Measurements from ENCODE around the gene CFDP1.

DNA sequence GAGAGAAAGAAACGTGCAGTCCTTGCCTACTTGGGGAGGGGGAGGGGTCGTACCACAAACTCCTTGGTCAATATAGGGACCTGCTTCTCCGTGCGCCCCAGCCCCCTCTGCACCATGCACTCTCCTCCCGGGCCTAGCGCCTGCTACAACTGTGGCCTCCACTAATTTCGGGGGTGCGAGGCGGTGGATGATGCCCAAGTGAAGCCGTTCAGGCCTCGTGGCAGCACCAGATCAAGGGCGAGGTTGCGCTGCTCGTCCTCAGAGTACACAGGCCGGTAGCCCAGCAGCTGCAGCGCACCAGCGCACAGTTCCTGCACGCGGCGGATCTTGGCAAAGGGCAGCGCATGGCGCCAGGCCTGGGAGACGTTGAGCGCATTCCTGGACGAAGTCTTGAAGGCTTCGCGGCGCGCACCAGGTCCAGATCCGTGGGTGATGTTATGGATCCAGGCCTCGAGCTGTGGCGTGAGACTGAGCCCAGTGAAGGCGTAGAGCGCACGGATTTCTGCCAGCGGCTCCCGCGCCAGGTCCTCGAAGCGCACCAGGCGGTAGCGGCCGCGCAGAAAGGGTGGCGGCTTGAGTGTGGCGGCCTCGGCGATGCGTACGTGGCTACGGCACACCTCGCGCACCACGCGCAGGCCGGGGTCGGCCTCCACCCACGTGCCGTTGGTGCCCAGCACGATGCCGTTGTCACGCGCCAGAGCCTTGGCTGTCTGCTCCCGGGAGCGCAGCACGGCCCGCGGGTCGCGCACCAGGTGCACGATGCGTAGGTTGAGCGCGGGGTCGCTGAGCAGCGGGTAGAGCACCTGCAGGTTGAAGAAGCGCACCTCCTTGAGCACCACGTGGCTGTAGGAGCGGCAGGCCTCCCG, 45.4 kb upstream of the CFDP1 start:
- TF ChIP-seq, protein P1, sequence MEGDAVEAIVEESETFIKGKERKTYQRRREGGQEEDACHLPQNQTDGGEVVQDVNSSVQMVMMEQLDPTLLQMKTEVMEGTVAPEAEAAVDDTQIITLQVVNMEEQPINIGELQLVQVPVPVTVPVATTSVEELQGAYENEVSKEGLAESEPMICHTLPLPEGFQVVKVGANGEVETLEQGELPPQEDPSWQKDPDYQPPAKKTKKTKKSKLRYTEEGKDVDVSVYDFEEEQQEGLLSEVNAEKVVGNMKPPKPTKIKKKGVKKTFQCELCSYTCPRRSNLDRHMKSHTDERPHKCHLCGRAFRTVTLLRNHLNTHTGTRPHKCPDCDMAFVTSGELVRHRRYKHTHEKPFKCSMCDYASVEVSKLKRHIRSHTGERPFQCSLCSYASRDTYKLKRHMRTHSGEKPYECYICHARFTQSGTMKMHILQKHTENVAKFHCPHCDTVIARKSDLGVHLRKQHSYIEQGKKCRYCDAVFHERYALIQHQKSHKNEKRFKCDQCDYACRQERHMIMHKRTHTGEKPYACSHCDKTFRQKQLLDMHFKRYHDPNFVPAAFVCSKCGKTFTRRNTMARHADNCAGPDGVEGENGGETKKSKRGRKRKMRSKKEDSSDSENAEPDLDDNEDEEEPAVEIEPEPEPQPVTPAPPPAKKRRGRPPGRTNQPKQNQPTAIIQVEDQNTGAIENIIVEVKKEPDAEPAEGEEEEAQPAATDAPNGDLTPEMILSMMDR (IDR thresholded peaks at IDR 0.05) = no peak
- TF ChIP-seq CBX8 (IDR thresholded peaks at IDR 0.05) = no peak
- TF ChIP-seq, protein P2, sequence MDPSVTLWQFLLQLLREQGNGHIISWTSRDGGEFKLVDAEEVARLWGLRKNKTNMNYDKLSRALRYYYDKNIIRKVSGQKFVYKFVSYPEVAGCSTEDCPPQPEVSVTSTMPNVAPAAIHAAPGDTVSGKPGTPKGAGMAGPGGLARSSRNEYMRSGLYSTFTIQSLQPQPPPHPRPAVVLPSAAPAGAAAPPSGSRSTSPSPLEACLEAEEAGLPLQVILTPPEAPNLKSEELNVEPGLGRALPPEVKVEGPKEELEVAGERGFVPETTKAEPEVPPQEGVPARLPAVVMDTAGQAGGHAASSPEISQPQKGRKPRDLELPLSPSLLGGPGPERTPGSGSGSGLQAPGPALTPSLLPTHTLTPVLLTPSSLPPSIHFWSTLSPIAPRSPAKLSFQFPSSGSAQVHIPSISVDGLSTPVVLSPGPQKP (IDR thresholded peaks at IDR 0.05; ENCODE audit: low read depth, low read length) = no peak
- no peak for TF ChIP-seq MYC (IDR thresholded peaks at IDR 0.05; ENCODE audit: borderline replicate concordance, low read length)
- no peak for TF ChIP-seq CEBPB (IDR thresholded peaks at IDR 0.05)
- no peak for TF ChIP-seq POLR2A (IDR thresholded peaks at IDR 0.05; ENCODE audit: low read length)
- TF ChIP-seq RARB (CRISPR knock-in tag; IDR thresholded peaks at IDR 0.05) = no peak
- TF ChIP-seq HOXB13 (CRISPR knock-in tag; IDR thresholded peaks at IDR 0.05; ENCODE audit: low read depth) = no peak
- TF ChIP-seq, protein P3, sequence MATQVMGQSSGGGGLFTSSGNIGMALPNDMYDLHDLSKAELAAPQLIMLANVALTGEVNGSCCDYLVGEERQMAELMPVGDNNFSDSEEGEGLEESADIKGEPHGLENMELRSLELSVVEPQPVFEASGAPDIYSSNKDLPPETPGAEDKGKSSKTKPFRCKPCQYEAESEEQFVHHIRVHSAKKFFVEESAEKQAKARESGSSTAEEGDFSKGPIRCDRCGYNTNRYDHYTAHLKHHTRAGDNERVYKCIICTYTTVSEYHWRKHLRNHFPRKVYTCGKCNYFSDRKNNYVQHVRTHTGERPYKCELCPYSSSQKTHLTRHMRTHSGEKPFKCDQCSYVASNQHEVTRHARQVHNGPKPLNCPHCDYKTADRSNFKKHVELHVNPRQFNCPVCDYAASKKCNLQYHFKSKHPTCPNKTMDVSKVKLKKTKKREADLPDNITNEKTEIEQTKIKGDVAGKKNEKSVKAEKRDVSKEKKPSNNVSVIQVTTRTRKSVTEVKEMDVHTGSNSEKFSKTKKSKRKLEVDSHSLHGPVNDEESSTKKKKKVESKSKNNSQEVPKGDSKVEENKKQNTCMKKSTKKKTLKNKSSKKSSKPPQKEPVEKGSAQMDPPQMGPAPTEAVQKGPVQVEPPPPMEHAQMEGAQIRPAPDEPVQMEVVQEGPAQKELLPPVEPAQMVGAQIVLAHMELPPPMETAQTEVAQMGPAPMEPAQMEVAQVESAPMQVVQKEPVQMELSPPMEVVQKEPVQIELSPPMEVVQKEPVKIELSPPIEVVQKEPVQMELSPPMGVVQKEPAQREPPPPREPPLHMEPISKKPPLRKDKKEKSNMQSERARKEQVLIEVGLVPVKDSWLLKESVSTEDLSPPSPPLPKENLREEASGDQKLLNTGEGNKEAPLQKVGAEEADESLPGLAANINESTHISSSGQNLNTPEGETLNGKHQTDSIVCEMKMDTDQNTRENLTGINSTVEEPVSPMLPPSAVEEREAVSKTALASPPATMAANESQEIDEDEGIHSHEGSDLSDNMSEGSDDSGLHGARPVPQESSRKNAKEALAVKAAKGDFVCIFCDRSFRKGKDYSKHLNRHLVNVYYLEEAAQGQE (IDR thresholded peaks at IDR 0.05) = no peak
- TF ChIP-seq, protein P4, sequence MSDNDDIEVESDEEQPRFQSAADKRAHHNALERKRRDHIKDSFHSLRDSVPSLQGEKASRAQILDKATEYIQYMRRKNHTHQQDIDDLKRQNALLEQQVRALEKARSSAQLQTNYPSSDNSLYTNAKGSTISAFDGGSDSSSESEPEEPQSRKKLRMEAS (IDR thresholded peaks at IDR 0.05) = no peak
- TF ChIP-seq RNF2 (IDR thresholded peaks at IDR 0.05; ENCODE audit: borderline replicate concordance, low read depth) = no peak
